ENCODE results near the gene MAST4. TPM values are rescaled to one million over a fixed set of nuclear protein-coding genes. Genes with fewer than 3 reads are reported as not detected.

Gene MAST4
- total RNA-seq, 1 donor from 2014 or later: 22.3 TPM

DNA sequence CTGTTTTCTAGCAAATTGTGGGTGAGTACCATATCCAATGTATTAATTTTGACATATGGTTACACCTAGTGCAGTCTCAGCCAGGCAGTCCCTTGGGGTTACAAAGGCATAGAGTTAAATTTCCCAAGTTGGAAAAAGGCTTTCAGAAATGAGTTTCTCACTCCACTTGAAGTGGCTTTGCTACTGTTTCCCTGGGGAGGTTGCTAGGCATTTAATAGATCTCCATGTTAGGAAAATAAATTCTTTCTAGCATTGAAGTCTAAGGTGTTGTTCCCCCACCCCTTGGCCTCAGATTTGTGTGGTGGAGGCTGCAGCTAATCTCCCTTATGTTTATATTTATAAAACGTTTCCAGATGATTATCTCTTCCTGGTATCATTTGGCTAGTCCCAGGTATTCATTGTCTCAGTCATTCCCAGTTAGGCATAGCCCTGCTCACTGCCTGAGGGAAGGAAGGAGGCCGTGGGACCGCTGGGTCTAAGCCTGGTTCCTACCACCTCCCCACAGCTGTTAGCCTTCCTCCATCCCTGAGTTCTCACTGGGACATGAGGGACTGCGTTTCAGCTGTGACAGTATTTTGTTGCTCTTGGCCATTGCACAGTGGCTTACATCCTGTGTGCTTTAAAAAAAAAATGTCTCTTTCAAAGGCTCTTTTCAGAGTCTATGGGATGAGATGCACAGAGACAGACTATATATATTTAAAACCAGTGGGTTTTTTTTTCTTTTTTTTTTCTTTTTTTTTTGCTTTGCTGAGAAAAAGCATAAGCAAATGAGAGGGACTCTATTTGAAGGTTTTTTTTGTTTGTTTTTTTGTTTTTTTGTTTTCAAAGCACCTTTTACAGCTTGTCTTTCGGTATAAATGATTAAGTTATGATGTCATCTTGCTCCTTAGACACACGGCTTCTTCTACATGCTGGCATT, 121.5 kb downstream of the MAST4 start:
- H3K27ac Mint-ChIP-seq (ENCODE audit: unreplicated experiment): no peak overlapping the region
- no peak overlapping the region for H3K27ac ChIP-seq (ENCODE audit: low read depth, low read length)
- H3K4me3 ChIP-seq (ENCODE audit: insufficient read depth, low read depth, low read length): no peak overlapping the region
- H3K4me1 ChIP-seq (ENCODE audit: insufficient read depth, low read length): no peaks in the 10 kb centered on the region
- no peaks in the 10 kb centered on the region for H3K36me3 Mint-ChIP-seq (ENCODE audit: low read depth, unreplicated experiment)
- H3K27me3 Mint-ChIP-seq (ENCODE audit: low read depth, unreplicated experiment): no peaks in the 10 kb centered on the region
- no peak for DNase-seq (ENCODE audit: low read depth)
- TF ChIP-seq EZH2 (IDR thresholded peaks at IDR 0.05; ENCODE audit: insufficient read depth, low read length): no peak
- TF ChIP-seq, protein P1, sequence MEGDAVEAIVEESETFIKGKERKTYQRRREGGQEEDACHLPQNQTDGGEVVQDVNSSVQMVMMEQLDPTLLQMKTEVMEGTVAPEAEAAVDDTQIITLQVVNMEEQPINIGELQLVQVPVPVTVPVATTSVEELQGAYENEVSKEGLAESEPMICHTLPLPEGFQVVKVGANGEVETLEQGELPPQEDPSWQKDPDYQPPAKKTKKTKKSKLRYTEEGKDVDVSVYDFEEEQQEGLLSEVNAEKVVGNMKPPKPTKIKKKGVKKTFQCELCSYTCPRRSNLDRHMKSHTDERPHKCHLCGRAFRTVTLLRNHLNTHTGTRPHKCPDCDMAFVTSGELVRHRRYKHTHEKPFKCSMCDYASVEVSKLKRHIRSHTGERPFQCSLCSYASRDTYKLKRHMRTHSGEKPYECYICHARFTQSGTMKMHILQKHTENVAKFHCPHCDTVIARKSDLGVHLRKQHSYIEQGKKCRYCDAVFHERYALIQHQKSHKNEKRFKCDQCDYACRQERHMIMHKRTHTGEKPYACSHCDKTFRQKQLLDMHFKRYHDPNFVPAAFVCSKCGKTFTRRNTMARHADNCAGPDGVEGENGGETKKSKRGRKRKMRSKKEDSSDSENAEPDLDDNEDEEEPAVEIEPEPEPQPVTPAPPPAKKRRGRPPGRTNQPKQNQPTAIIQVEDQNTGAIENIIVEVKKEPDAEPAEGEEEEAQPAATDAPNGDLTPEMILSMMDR (IDR thresholded peaks at IDR 0.05; ENCODE audit: insufficient read depth, low read depth, low read length): no peak
- no peaks in the 10 kb centered on the region for H4K20me1 ChIP-seq (ENCODE audit: insufficient read depth, low read length)
- peaks cover 17% of the 10 kb centered on the region for H3K4me1 Mint-ChIP-seq (ENCODE audit: low read depth, unreplicated experiment)
- no peak overlapping the region for H3K4me3 Mint-ChIP-seq (ENCODE audit: unreplicated experiment)
- no peak for FAIRE-seq
- H3K9me3 ChIP-seq (ENCODE audit: insufficient read depth, low read depth, low read length): no peaks in the 10 kb centered on the region
- no peak overlapping the region for H2AFZ ChIP-seq (ENCODE audit: low read depth, low read length)
- no peak overlapping the region for H3K4me2 ChIP-seq (ENCODE audit: low read length)
- peaks cover 2% of the 10 kb centered on the region for H3K9me3 Mint-ChIP-seq (ENCODE audit: unreplicated experiment)
- no peaks in the 10 kb centered on the region for H3K27me3 ChIP-seq (ENCODE audit: insufficient read depth, low read length)
- no peak overlapping the region for H3K9ac ChIP-seq (ENCODE audit: low read length)
- H3K36me3 ChIP-seq (ENCODE audit: insufficient read depth, low read length): no peaks in the 10 kb centered on the region
- no peaks in the 10 kb centered on the region for H3K79me2 ChIP-seq (ENCODE audit: insufficient read depth, low read length)

DNA sequence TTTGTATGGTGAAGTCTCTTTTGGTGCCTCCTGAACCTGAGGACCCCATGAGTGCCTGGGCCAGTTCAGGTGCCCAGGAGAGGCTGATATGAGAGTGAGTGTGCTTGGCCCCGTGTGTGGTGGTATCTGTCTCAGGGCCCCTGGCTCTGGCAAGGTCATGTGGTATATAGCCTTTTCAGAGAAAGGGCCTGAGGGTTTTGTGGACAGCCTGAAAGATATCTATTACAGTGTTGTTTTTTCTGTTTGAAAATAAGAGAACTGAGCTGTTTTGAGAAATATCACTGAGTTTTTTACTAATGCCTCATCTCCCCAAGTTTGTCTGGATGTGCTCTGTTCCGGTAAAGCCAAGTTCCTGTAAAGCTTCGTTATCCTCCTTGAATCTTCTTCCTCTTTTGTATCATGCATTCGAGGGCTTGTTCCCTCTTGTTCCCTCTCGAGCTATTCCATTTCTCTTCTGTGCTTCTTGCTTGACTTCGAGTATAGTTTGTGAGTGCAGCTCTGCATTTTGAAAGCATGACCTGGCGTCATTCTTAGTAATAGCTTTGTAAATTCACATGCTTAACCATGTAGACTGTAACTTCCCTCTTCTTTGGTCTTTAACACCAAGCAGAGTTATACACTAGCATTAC, 122.3 kb downstream of the MAST4 start:
- no peak overlapping the region for H3K9ac ChIP-seq (ENCODE audit: low read length)
- no peak for DNase-seq (ENCODE audit: low read depth)
- TF ChIP-seq EZH2 (IDR thresholded peaks at IDR 0.05; ENCODE audit: insufficient read depth, low read length): no peak
- TF ChIP-seq, protein P1 (IDR thresholded peaks at IDR 0.05; ENCODE audit: insufficient read depth, low read depth, low read length): no peak
- Mint-ChIP-seq H3K4me3 (ENCODE audit: unreplicated experiment) (no peak overlapping the region), H3K4me1 (ENCODE audit: low read depth, unreplicated experiment) (peaks cover 17% of the 10 kb centered on the region), H3K36me3 (ENCODE audit: low read depth, unreplicated experiment) (no peaks in the 10 kb centered on the region), H3K27me3 (ENCODE audit: low read depth, unreplicated experiment) (no peaks in the 10 kb centered on the region), H3K9me3 (ENCODE audit: unreplicated experiment) (peaks cover 2% of the 10 kb centered on the region), H3K27ac (ENCODE audit: unreplicated experiment) (no peak overlapping the region)
- no peak overlapping the region for H3K27ac ChIP-seq (ENCODE audit: low read depth, low read length)
- H3K27me3 ChIP-seq (ENCODE audit: insufficient read depth, low read length): no peaks in the 10 kb centered on the region
- H3K9me3 ChIP-seq (ENCODE audit: insufficient read depth, low read depth, low read length): no peaks in the 10 kb centered on the region
- H3K36me3 ChIP-seq (ENCODE audit: insufficient read depth, low read length): no peaks in the 10 kb centered on the region
- no peaks in the 10 kb centered on the region for H4K20me1 ChIP-seq (ENCODE audit: insufficient read depth, low read length)
- H3K4me2 ChIP-seq (ENCODE audit: low read length): no peak overlapping the region
- no peaks in the 10 kb centered on the region for H3K79me2 ChIP-seq (ENCODE audit: insufficient read depth, low read length)
- no peak for FAIRE-seq
- H3K4me1 ChIP-seq (ENCODE audit: insufficient read depth, low read length): no peaks in the 10 kb centered on the region
- no peak overlapping the region for H2AFZ ChIP-seq (ENCODE audit: low read depth, low read length)
- H3K4me3 ChIP-seq (ENCODE audit: insufficient read depth, low read depth, low read length): no peak overlapping the region
